HEK293 (cell line): ENCODE measurements around the gene NTSR1.

Experiments used
- CTCF ChIA-PET: fragments of 350-600 bp; formaldehyde crosslinking; extraction: SDS; loops from one replicate; lab custom pipeline; 2021; ENCODE audit warnings: antibody characterized with exemption; lab: Yijun Ruan, JAX
- POLR2A ChIA-PET: fragments of 300-600 bp; formaldehyde crosslinking; extraction: SDS; loops from one replicate; lab custom pipeline; 2020; ENCODE audit warnings: antibody characterized with exemption, inconsistent platforms; lab: Yijun Ruan, JAX
- H3K27ac ChIP-seq: fragments of 200-500 bp; sonication (Bioruptor generic); 2 replicates; pipeline ENCODE4 v1.5.1; 2014; ENCODE audit warnings: low read depth, low read length, control low read depth, inconsistent platforms; ENCODE audit errors: extremely low read depth
- H3K36me3 ChIP-seq, 2 experiments: fragments of 200-500 bp in 1 of 2; sonication (Bioruptor generic) in 1 of 2; 1 replicate in 1 of 2; 2 replicates in 1 of 2; pipeline ENCODE4 v1.5.1; 2014 to 2017; ENCODE audit warnings: inconsistent platforms in 2 of 2, low read length in 2 of 2; ENCODE audit not compliant: control insufficient read depth in 2 of 2, insufficient read depth in 1 of 2
- H3K4me1 ChIP-seq: fragments of 200-500 bp; sonication (Bioruptor generic); 2 replicates; pipeline ENCODE4 v1.5.1; 2014; ENCODE audit warnings: mild to moderate bottlenecking, low read length, inconsistent platforms; ENCODE audit not compliant: control insufficient read depth, insufficient read depth
- H3K4me3 ChIP-seq: 2 replicates; pipeline ENCODE4 v1.5.1; 2011; ENCODE audit warnings: low read depth, mild to moderate bottlenecking, control low read depth, low read length, moderate library complexity
- H3K9me3 ChIP-seq: fragments of 200-500 bp; sonication (Bioruptor generic); 2 replicates; pipeline ENCODE4 v1.5.1; 2014; ENCODE audit warnings: low read depth, low read length, inconsistent platforms; ENCODE audit not compliant: control insufficient read depth, insufficient read depth
- GLI2 ChIP-seq: fragments of 450-650 bp; formaldehyde crosslinking; IDR thresholded peaks from 2 replicates; pipeline ENCODE4; 2017; ENCODE audit warnings: missing biosample characterization, missing genetic modification characterization, low read depth, borderline replicate concordance
- GLIS2 ChIP-seq: fragments of 450-650 bp; formaldehyde crosslinking; IDR thresholded peaks from 2 replicates; pipeline ENCODE4 v1.5.1; 2016; ENCODE audit warnings: missing biosample characterization, missing genetic modification characterization
- HOXA7 ChIP-seq: sonication (generic); formaldehyde crosslinking; IDR thresholded peaks from 2 replicates; pipeline ENCODE4 v1.8.1; 2022; ENCODE audit warnings: missing genetic modification reagents, borderline replicate concordance
- IKZF3 ChIP-seq: fragments of 450-650 bp; IDR thresholded peaks from 2 replicates; pipeline ENCODE4 v1.5.0; 2018; ENCODE audit warnings: missing biosample characterization, mild to moderate bottlenecking, missing genetic modification characterization, moderate library complexity
- KLF8 ChIP-seq: fragments of 450-650 bp; formaldehyde crosslinking; IDR thresholded peaks from 2 replicates; pipeline ENCODE4 v1.5.1; 2016; ENCODE audit warnings: missing biosample characterization, missing genetic modification characterization
- OVOL3 ChIP-seq: fragments of 450-650 bp; formaldehyde crosslinking; IDR thresholded peaks from 2 replicates; pipeline ENCODE4 v1.5.1; 2016; ENCODE audit warnings: missing biosample characterization, missing genetic modification characterization
- PRDM1 ChIP-seq: fragments of 450-650 bp; formaldehyde crosslinking; IDR thresholded peaks from 2 replicates; pipeline ENCODE4; 2016; ENCODE audit warnings: missing biosample characterization, missing genetic modification characterization
- SALL2 ChIP-seq: fragments of 450-650 bp; formaldehyde crosslinking; IDR thresholded peaks from 2 replicates; pipeline ENCODE4 v1.5.0; 2017; ENCODE audit warnings: missing biosample characterization, mild to moderate bottlenecking, missing genetic modification characterization, borderline replicate concordance
- SETDB1 ChIP-seq: IDR thresholded peaks from one replicate; pipeline ENCODE4 v1.6.1; 2017; ENCODE audit warnings: mild to moderate bottlenecking, low read length, moderate library complexity, mixed read lengths; ENCODE audit not compliant: insufficient read length
- WT1 ChIP-seq: fragments of 450-650 bp; formaldehyde crosslinking; IDR thresholded peaks from 2 replicates; pipeline ENCODE4 v1.5.1; 2016; ENCODE audit warnings: missing biosample characterization, missing genetic modification characterization
- YY2 ChIP-seq: fragments of 450-650 bp; formaldehyde crosslinking; IDR thresholded peaks from 2 replicates; pipeline ENCODE4 v1.5.1; 2016; ENCODE audit warnings: missing biosample characterization, missing genetic modification characterization
- ZNF146 ChIP-seq: fragments of 450-650 bp; formaldehyde crosslinking; IDR thresholded peaks from 2 replicates; pipeline ENCODE4 v1.5.1; 2016; ENCODE audit warnings: missing biosample characterization, missing genetic modification characterization
- ZNF24 ChIP-seq: fragments of 450-650 bp; formaldehyde crosslinking; IDR thresholded peaks from 2 replicates; pipeline ENCODE4 v1.5.1; 2016; ENCODE audit warnings: missing biosample characterization, missing genetic modification characterization
- ZNF335 ChIP-seq: fragments of 450-650 bp; formaldehyde crosslinking; conservative IDR thresholded peaks from 2 replicates; pipeline ENCODE4 v1.5.1; 2016; ENCODE audit warnings: missing biosample characterization, missing genetic modification characterization
- ZNF341 ChIP-seq: fragments of 450-650 bp; formaldehyde crosslinking; IDR thresholded peaks from 2 replicates; pipeline ENCODE4; 2016; ENCODE audit warnings: low read depth, missing biosample characterization, missing genetic modification characterization
- ZNF423 ChIP-seq: fragments of 450-650 bp; formaldehyde crosslinking; IDR thresholded peaks from 2 replicates; pipeline ENCODE4 v1.5.1; 2016; ENCODE audit warnings: missing biosample characterization, missing genetic modification characterization
- ZNF544 ChIP-seq: fragments of 450-650 bp; formaldehyde crosslinking; IDR thresholded peaks from 2 replicates; pipeline ENCODE4 v1.5.0; 2017; ENCODE audit warnings: missing biosample characterization, missing genetic modification characterization
- ZNF548 ChIP-seq: fragments of 450-650 bp; formaldehyde crosslinking; IDR thresholded peaks from 2 replicates; pipeline ENCODE4 v1.5.1; 2016; ENCODE audit warnings: missing biosample characterization, missing genetic modification characterization
- ZNF571 ChIP-seq: fragments of 450-650 bp; formaldehyde crosslinking; IDR thresholded peaks from 2 replicates; pipeline ENCODE4 v1.5.0; 2017; ENCODE audit warnings: missing biosample characterization, missing genetic modification characterization
- ZNF776 ChIP-seq: fragments of 450-650 bp; formaldehyde crosslinking; IDR thresholded peaks from 2 replicates; pipeline ENCODE4 v1.5.0; 2017; ENCODE audit warnings: missing biosample characterization, missing genetic modification characterization, borderline replicate concordance
- ZNF837 ChIP-seq: fragments of 450-650 bp; formaldehyde crosslinking; IDR thresholded peaks from 2 replicates; pipeline ENCODE4 v1.5.1; 2016; ENCODE audit warnings: missing biosample characterization, missing genetic modification characterization
- TF ChIP-seq, protein P1 (sequence below): fragments of 450-650 bp; formaldehyde crosslinking; IDR thresholded peaks from 2 replicates; pipeline ENCODE4 v1.5.0; 2017; ENCODE audit warnings: missing biosample characterization, missing genetic modification characterization, borderline replicate concordance
- TF ChIP-seq, protein P2 (sequence below): fragments of 450-650 bp; formaldehyde crosslinking; IDR thresholded peaks from 2 replicates; pipeline ENCODE4 v1.5.1; 2016; ENCODE audit warnings: missing biosample characterization, missing genetic modification characterization
- TF ChIP-seq, protein P3 (sequence below): IDR thresholded peaks from 2 replicates; pipeline ENCODE4 v1.6.1; 2011; ENCODE audit warnings: mild to moderate bottlenecking, low read depth, low read length, borderline replicate concordance

The NTSR1 gene

DNA sequence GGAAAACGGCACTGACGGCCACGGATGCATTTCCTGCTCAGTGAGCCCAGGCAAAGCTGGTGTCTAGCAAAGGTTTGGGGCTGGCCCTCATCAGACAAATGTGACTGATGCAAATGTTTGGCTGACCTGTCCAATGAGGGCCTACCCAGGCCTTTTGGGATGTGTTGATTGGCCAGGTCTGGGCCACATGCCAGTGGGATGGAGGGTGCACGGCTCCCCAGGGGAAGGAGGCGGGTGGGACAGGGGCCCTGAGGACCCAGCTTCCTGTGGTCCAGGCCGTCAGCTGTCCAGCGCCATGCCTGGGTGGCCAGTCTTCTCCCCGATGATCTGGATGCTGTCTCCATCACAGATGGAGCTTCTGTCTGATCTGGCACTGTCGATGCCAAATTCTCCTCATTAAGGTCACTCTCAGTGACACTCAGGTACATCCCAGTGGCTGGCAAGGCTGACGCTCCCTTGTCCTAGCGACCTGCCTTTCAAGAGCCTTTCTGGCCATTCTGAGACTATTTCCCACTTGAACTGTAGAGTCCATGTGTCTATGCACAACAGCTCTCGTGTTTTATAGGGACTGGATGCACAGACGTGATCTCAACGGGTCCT is 43.0 kb downstream of the NTSR1 start:
- H3K4me3 ChIP-seq: no peak overlapping the region
- CTCF ChIA-PET: no interaction called here
- POLR2A ChIA-PET: no interaction called here
- TF ChIP-seq ZNF24 (tag by site-specific recombination): no peak
- TF ChIP-seq ZNF335 (tag by site-specific recombination): peak; percentile 39
- no peak for TF ChIP-seq HOXA7 (CRISPR knock-in tag)
- no peaks in the 10 kb centered on the region for H3K9me3 ChIP-seq
- no peak overlapping the region for H3K27ac ChIP-seq
- H3K4me1 ChIP-seq: no peaks in the 10 kb centered on the region
- no peaks in the 10 kb centered on the region for H3K36me3 ChIP-seq

DNA sequence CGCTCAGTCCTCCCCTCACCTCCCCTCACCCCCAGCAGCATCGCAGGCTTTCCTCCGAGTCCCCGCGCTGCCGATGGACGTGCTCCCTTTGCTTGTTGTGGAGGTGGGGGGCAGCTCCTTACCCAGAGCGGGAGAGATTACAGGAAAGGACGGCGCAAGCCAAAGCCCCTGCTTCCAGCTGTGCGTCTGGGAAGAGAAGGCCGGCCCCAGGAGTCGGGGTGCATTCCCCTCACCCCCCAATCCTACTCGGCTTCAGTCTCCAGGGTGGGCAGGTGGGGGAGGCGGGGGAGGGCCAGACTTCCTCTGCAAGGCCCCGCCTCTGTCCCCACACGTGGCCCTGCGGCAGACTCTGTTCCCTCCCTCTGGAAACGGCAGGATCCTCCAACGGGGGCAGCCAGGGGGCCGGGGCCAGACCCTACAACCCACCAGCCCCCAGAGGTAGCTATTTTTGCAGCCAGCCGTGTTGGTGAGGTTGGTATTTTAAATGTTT is 43.6 kb downstream of the NTSR1 start:
- TF ChIP-seq ZNF544 (tag by site-specific recombination) (no peak), GLIS2 (tag by site-specific recombination) (no peak), ZNF571 (tag by site-specific recombination) (no peak), ZNF335 (tag by site-specific recombination) (no peak), WT1 (no peak), IKZF3 (tag by site-specific recombination) (no peak), OVOL3 (tag by site-specific recombination) (no peak), PRDM1 (tag by site-specific recombination) (no peak)
- TF ChIP-seq, protein P1, sequence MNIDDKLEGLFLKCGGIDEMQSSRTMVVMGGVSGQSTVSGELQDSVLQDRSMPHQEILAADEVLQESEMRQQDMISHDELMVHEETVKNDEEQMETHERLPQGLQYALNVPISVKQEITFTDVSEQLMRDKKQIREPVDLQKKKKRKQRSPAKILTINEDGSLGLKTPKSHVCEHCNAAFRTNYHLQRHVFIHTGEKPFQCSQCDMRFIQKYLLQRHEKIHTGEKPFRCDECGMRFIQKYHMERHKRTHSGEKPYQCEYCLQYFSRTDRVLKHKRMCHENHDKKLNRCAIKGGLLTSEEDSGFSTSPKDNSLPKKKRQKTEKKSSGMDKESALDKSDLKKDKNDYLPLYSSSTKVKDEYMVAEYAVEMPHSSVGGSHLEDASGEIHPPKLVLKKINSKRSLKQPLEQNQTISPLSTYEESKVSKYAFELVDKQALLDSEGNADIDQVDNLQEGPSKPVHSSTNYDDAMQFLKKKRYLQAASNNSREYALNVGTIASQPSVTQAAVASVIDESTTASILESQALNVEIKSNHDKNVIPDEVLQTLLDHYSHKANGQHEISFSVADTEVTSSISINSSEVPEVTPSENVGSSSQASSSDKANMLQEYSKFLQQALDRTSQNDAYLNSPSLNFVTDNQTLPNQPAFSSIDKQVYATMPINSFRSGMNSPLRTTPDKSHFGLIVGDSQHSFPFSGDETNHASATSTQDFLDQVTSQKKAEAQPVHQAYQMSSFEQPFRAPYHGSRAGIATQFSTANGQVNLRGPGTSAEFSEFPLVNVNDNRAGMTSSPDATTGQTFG (tag by site-specific recombination): no peak
- no peaks in the 10 kb centered on the region for H3K4me1 ChIP-seq
- POLR2A ChIA-PET: no interaction called here
- CTCF ChIA-PET: no interaction called here
- H3K36me3 ChIP-seq: no peaks in the 10 kb centered on the region
- H3K4me3 ChIP-seq: no peak overlapping the region
- no peak overlapping the region for H3K27ac ChIP-seq
- H3K9me3 ChIP-seq: no peaks in the 10 kb centered on the region

DNA sequence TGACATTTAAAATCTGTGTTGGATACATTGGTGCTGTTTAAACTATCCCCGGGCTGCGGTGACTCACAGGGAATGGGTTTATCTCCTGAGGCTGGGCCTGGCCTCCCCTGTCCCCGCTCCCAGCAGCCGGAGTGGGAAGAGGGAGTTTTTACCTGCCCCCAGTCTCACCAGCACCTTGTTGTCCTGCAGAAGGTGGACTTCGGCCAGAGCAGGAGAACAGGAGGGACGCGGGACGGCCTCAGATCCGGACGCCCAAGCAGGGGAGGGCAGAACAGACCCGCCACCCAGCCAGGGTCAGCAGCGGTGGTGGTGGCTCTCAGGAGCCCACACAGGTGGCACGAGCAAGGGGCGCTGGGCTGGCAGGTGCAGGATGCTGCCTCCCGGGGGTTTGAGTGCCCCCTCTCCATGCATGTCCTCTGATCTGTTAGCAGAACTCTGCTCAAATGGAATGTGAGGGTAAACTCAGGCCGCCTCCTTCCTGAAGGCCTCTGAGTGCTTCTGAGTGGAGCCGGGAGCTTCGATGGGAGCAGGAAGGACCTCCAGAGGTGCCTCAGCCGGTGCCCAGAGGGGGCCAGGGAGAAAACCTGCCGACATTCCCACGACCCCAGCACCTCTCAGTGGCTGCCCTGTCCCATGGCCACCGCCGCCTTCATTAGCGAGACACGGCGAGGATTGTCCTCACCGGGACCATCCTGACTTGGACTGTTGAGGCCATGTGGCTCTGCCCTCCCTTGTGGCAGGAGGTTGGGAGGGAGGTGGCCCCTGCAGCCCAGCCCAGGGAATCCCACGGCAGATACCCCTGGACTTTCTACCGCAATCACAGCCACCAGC is 44.2 kb downstream of the NTSR1 start:
- no peak overlapping the region for H3K27ac ChIP-seq
- no peaks in the 10 kb centered on the region for H3K36me3 ChIP-seq
- no peaks in the 10 kb centered on the region for H3K9me3 ChIP-seq
- ChIA-PET POLR2A (no interaction called here), CTCF (interaction anchor here (0.7 to 1.2 kb wide), 2 partner anchors 38 to 44 kb away, joined by 3 to 5 read pairs; partner anchors contain the start of gene NTSR1)
- H3K4me1 ChIP-seq: no peaks in the 10 kb centered on the region
- H3K4me3 ChIP-seq: no peak overlapping the region
- TF ChIP-seq, protein P2, sequence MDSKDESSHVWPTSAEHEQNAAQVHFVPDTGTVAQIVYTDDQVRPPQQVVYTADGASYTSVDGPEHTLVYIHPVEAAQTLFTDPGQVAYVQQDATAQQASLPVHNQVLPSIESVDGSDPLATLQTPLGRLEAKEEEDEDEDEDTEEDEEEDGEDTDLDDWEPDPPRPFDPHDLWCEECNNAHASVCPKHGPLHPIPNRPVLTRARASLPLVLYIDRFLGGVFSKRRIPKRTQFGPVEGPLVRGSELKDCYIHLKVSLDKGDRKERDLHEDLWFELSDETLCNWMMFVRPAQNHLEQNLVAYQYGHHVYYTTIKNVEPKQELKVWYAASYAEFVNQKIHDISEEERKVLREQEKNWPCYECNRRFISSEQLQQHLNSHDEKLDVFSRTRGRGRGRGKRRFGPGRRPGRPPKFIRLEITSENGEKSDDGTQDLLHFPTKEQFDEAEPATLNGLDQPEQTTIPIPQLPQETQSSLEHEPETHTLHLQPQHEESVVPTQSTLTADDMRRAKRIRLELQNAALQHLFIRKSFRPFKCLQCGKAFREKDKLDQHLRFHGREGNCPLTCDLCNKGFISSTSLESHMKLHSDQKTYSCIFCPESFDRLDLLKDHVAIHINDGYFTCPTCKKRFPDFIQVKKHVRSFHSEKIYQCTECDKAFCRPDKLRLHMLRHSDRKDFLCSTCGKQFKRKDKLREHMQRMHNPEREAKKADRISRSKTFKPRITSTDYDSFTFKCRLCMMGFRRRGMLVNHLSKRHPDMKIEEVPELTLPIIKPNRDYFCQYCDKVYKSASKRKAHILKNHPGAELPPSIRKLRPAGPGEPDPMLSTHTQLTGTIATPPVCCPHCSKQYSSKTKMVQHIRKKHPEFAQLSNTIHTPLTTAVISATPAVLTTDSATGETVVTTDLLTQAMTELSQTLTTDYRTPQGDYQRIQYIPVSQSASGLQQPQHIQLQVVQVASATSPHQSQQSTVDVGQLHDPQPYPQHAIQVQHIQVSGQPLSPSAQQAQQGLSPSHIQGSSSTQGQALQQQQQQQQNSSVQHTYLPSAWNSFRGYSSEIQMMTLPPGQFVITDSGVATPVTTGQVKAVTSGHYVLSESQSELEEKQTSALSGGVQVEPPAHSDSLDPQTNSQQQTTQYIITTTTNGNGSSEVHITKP (tag by site-specific recombination): no peak
- TF ChIP-seq KLF8 (no peak), ZNF341 (tag by site-specific recombination) (no peak), GLI2 (tag by site-specific recombination) (no peak), ZNF548 (tag by site-specific recombination) (no peak), ZNF146 (tag by site-specific recombination) (no peak), SETDB1 (no peak), YY2 (tag by site-specific recombination) (no peak), ZNF837 (tag by site-specific recombination) (no peak), ZNF776 (tag by site-specific recombination) (no peak), SALL2 (tag by site-specific recombination) (no peak), ZNF423 (no peak)
- TF ChIP-seq, protein P3, sequence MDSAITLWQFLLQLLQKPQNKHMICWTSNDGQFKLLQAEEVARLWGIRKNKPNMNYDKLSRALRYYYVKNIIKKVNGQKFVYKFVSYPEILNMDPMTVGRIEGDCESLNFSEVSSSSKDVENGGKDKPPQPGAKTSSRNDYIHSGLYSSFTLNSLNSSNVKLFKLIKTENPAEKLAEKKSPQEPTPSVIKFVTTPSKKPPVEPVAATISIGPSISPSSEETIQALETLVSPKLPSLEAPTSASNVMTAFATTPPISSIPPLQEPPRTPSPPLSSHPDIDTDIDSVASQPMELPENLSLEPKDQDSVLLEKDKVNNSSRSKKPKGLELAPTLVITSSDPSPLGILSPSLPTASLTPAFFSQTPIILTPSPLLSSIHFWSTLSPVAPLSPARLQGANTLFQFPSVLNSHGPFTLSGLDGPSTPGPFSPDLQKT: no peak
